HCT116 (cell line): Measurements from ENCODE around the gene PPTC7. TPM values are rescaled to one million over a fixed set of nuclear protein-coding genes. Genes with fewer than 3 reads are reported as not detected.

Experiments
- ATAC-seq: fragments of 200-7000 bp; cut with Tn5 transposase; 2 replicates; pipeline ENCODE4 v1.9.1; 2020; ENCODE audit warnings: mild to moderate bottlenecking, moderate library complexity
- BruUV-seq: library from RNA; stranded (reverse); fragments of 400-500 nt; replicated peaks from 2 replicates; lab custom pipeline; 2021; lab: Mats Ljungman, UMichigan
- CTCF ChIA-PET: fragments of 300-600 bp; sonication (Branson Sonifier 250); formaldehyde crosslinking; loops from one replicate; lab custom pipeline; 2021; ENCODE audit warnings: antibody characterized with exemption; lab: Charles Lee
- POLR2A ChIA-PET: fragments of 300-600, 350-600 bp; sonication (Branson Sonifier 250); formaldehyde crosslinking; loops from one replicate; lab custom pipeline; 2021; ENCODE audit warnings: antibody characterized with exemption; lab: Charles Lee
- RAD21 ChIA-PET, 2 experiments: fragments of 300-600 bp; sonication (Branson Sonifier 250); formaldehyde crosslinking; loops; one replicate each; lab custom pipeline; 2023; ENCODE audit warnings: low total read pairs in 2 of 2; ENCODE audit not compliant: uncharacterized antibody in 2 of 2, unreplicated experiment in 2 of 2, low non-redundant PET in 1 of 2; lab: Charles Lee
- DNase-seq: peaks from one replicate; pipeline ENCODE4 v3.0.0-alpha.2; 2010; ENCODE audit warnings: low read depth, low spot score
- H2AFZ ChIP-seq: fragments of 200-600 bp; shearing (Covaris generic), sonication (generic); 2 replicates; pipeline ENCODE4 v1.6.1; 2017; ENCODE audit warnings: low read depth, mixed run types, mixed read lengths, antibody characterized with exemption, low read length; ENCODE audit not compliant: poor library complexity, severe bottlenecking
- H3K27ac ChIP-seq: 2 replicates; pipeline ENCODE4 v1.5.1; 2012; ENCODE audit warnings: low read depth, low read length
- H3K27me3 ChIP-seq: fragments of 200-600 bp; sonication (generic); 2 replicates; pipeline ENCODE4 v1.6.1; 2016; ENCODE audit warnings: mixed run types, low read length, mixed read lengths; ENCODE audit not compliant: insufficient read depth
- H3K36me3 ChIP-seq, 2 experiments: fragments of 200-500 bp in 1 of 2; fragments of 200-600 bp in 1 of 2; sonication (Bioruptor generic) in 1 of 2; sonication (generic) in 1 of 2; 2 replicates each; pipeline versions ENCODE4 v1.5.1 to v1.6.1; 2014 to 2016; ENCODE audit warnings: low read length in 2 of 2, inconsistent platforms in 1 of 2, mixed read lengths in 1 of 2, mixed run types in 1 of 2; ENCODE audit not compliant: insufficient read depth in 2 of 2, control insufficient read depth in 1 of 2
- H3K4me1 ChIP-seq, 2 experiments: fragments of 200-600 bp in 1 of 2; sonication (generic) in 1 of 2; 2 replicates each; pipeline versions ENCODE4 v1.5.1 to v1.6.1; 2012 to 2017; ENCODE audit warnings: low read length in 2 of 2, inconsistent platforms in 1 of 2, mild to moderate bottlenecking in 1 of 2, mixed read lengths in 1 of 2, mixed run types in 1 of 2, moderate library complexity in 1 of 2; ENCODE audit not compliant: insufficient read depth in 2 of 2, control insufficient read depth in 1 of 2
- H3K4me2 ChIP-seq: fragments of 200-600 bp; sonication (generic); 2 replicates; pipeline ENCODE4 v1.6.1; 2017; ENCODE audit warnings: mixed run types, low read length, mixed read lengths
- H3K4me3 ChIP-seq, 2 experiments: fragments of 200-600 bp in 1 of 2; sonication (generic) in 1 of 2; replicated peaks in 1 of 2; 2 replicates each; pipeline ENCODE4 v1.5.1; 2011 to 2016; ENCODE audit warnings: low read length in 2 of 2, control low read depth in 1 of 2, low read depth in 1 of 2, mild to moderate bottlenecking in 1 of 2, mixed read lengths in 1 of 2, mixed run types in 1 of 2
- H3K79me2 ChIP-seq: fragments of 200-600 bp; sonication (generic); 2 replicates; pipeline ENCODE4 v1.6.1; 2017; ENCODE audit warnings: mild to moderate bottlenecking, mixed run types, low read length, moderate library complexity, mixed read lengths; ENCODE audit not compliant: insufficient read depth
- H3K9ac ChIP-seq: fragments of 200-600 bp; sonication (generic); 2 replicates; pipeline ENCODE4 v1.6.1; 2016; ENCODE audit warnings: low read length, mixed read lengths
- H3K9me2 ChIP-seq: fragments of 200-600 bp; sonication (generic), shearing (Covaris generic); 2 replicates; pipeline ENCODE4 v1.6.1; 2017; ENCODE audit warnings: mixed run types, mild to moderate bottlenecking, moderate library complexity; ENCODE audit not compliant: insufficient read depth
- H3K9me3 ChIP-seq, 2 experiments: fragments of 200-500 bp in 1 of 2; fragments of 200-600 bp in 1 of 2; sonication (Bioruptor generic) in 1 of 2; sonication (generic) in 1 of 2; 2 replicates each; pipeline ENCODE4 v1.6.1; 2014 to 2017; ENCODE audit warnings: low read length in 2 of 2, mixed read lengths in 2 of 2, inconsistent platforms in 1 of 2, low read depth in 1 of 2, mild to moderate bottlenecking in 1 of 2, mixed run types in 1 of 2, moderate library complexity in 1 of 2; ENCODE audit not compliant: control insufficient read depth in 1 of 2, insufficient read depth in 1 of 2
- H4K20me1 ChIP-seq: fragments of 200-600 bp; sonication (generic), shearing (Covaris generic); 2 replicates; pipeline ENCODE4 v1.6.1; 2017; ENCODE audit warnings: mixed run types, mild to moderate bottlenecking, moderate library complexity; ENCODE audit not compliant: insufficient read depth
- CEBPB ChIP-seq: IDR thresholded peaks from 2 replicates; pipeline ENCODE4 v1.6.1; 2012; ENCODE audit warnings: low read depth
- ELF1 ChIP-seq: IDR thresholded peaks from 2 replicates; pipeline ENCODE4 v1.6.1; 2012; ENCODE audit warnings: low read depth, borderline replicate concordance
- EZH2 ChIP-seq: fragments of 200-600 bp; sonication (generic); IDR thresholded peaks from 2 replicates; pipeline ENCODE4 v1.6.1; 2017; ENCODE audit warnings: antibody characterized with exemption, mixed run types
- SIN3A ChIP-seq: IDR thresholded peaks from 2 replicates; pipeline ENCODE4 v1.6.1; 2012; ENCODE audit warnings: low read depth
- SRF ChIP-seq: IDR thresholded peaks from 2 replicates; pipeline ENCODE4 v1.6.1; 2012; ENCODE audit warnings: low read depth
- TCF7L2 ChIP-seq: IDR thresholded peaks from 2 replicates; pipeline ENCODE4 v1.7.0; 2011; ENCODE audit warnings: borderline replicate concordance, inconsistent platforms; ENCODE audit not compliant: insufficient read depth, insufficient read length; ENCODE audit errors: extremely low read depth
- YY1 ChIP-seq: IDR thresholded peaks from 2 replicates; pipeline ENCODE4 v1.6.1; 2011; ENCODE audit warnings: low read length, low read depth, moderate library complexity, mild to moderate bottlenecking; ENCODE audit not compliant: insufficient replicate concordance; ENCODE audit errors: extremely low read depth
- intact Hi-C: fragments of 100-400 bp; cut with micrococcal nuclease; formaldehyde crosslinking; loops from 2 replicates; pipeline ENCODE4 v1.10.0; 2022
- total RNA-seq: library from RNA; stranded (reverse); gene quantifications from one replicate; pipeline ENCODE4 v1.2.1, GENCODE V29; 2021; ENCODE audit not compliant: unreplicated experiment
- TF ChIP-seq, protein P1 (sequence below): IDR thresholded peaks from 2 replicates; pipeline ENCODE4 v1.6.1; 2012

Gene PPTC7
- total RNA-seq, 1 experiment from 2014 or later: 25.2 TPM

DNA sequence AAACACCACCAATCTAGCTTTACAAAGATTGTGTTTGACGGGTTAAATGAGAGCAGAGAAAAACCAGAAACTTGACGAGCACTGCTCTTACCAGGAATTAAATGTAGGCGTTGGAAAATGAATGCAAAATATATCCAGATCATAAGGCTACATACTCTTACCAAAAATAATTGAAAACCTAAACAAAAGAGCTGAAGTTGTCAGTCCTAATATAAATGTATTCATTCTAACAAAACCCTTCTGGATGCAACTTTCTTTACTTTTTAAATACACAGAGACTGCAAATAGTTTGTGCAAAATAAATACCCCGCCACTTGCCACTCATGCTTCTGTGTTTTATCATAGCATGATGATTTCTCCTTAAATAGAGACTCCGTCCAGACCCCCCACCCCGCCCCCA lies 48.3 kb downstream of the PPTC7 start:
- Histone ChIP-seq H3K4me2 (no peak overlapping the region), H3K27ac (no peak overlapping the region), H3K9ac (no peak overlapping the region), H3K9me2 (no peaks in the 10 kb centered on the region), H2AFZ (no peak overlapping the region), H3K4me3 (no peak overlapping the region), H3K9me3 (no peaks in the 10 kb centered on the region), H4K20me1 (no peaks in the 10 kb centered on the region), H3K79me2 (peaks cover 25% of the 10 kb centered on the region; the same call in 1 of the 2 replicates), H3K27me3 (no peaks in the 10 kb centered on the region), H3K36me3 (peaks cover 12 to 38% of the 10 kb centered on the region in 2 experiments), H3K4me1 (peaks cover 0 to 6% of the 10 kb centered on the region in 2 experiments; a peak in 1 of 4 replicates)
- ATAC-seq: no peak
- intact Hi-C loops: no loop called here
- DNase-seq: no peak
- POLR2A ChIA-PET: no interaction called here
- TSS peak; percentile 3 for BruUV-seq
- CTCF ChIA-PET: no interaction called here
- TF ChIP-seq CEBPB (no peak), EZH2 (no peak), SRF (no peak), SIN3A (no peak), YY1 (no peak), TCF7L2 (no peak)
- TF ChIP-seq, protein P1, sequence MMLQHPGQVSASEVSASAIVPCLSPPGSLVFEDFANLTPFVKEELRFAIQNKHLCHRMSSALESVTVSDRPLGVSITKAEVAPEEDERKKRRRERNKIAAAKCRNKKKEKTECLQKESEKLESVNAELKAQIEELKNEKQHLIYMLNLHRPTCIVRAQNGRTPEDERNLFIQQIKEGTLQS: no peak
- RAD21 ChIA-PET: no interaction called here

DNA sequence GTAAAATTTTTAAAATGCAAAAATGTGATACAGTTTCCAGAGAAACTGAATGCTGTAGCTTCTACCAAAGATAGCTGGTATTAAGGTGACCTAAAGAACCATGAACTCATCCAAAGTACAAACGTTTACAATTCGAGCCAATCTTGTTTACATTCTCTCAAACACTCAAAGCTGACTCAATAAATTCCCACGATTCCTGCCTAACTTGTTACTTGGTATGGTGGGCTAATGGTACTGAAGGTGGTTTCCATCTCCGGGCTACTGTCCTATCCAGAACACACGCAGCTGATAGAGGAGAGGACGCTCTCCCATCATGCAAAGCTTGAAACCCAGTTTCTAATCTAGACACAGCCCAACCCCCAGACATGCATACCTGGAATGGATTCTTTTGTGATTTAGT lies 49.5 kb downstream of the PPTC7 start:
- Histone ChIP-seq H3K9ac (no peak overlapping the region), H3K27me3 (no peaks in the 10 kb centered on the region), H3K4me3 (no peak overlapping the region), H3K4me1 (peaks cover 0 to 6% of the 10 kb centered on the region in 2 experiments; a peak in 1 of 4 replicates), H3K79me2 (peaks cover 18% of the 10 kb centered on the region; the same call in 1 of the 2 replicates)
- no peak for ATAC-seq
- RAD21 ChIA-PET: no interaction called here
- intact Hi-C loops: no loop called here
- TF ChIP-seq SIN3A (no peak), ELF1 (no peak), TCF7L2 (no peak)
- TF ChIP-seq, all 23 proteins: peak for 0
- Histone ChIP-seq H3K27ac (no peak overlapping the region), H3K9me3 (no peaks in the 10 kb centered on the region), H2AFZ (no peak overlapping the region), H3K36me3 (peaks cover 9 to 30% of the 10 kb centered on the region in 2 experiments), H4K20me1 (no peaks in the 10 kb centered on the region), H3K9me2 (no peaks in the 10 kb centered on the region), H3K4me2 (no peak overlapping the region)
- CTCF ChIA-PET: no interaction called here
- DNase-seq: no peak
- no TSS peak for BruUV-seq
- POLR2A ChIA-PET: no interaction called here
